ENCODE results near the gene UMPS.

GRCh38 chr3:124700880-124701684 is 29.2 kb upstream of the UMPS start:
- no peak for TF ChIP-seq CTCF (optimal IDR thresholded peaks at IDR 0.05 in 1 of 3, IDR thresholded peaks at IDR 0.05 in 1 of 3, conservative IDR thresholded peaks at IDR 0.05 in 1 of 3; ENCODE audit: extremely low read depth in 1 of 3, insufficient read depth in 2 of 3, low read length in 3 of 3)
- no peak for TF ChIP-seq EZH2 (IDR thresholded peaks at IDR 0.05; ENCODE audit: low read length)
